HG03520 (cell line): ENCODE measurements around the gene PTPDC1.

Experiments
- ATAC-seq: cut with Tn5 transposase; IDR thresholded peaks from one replicate; pipeline ENCODE4 v1.9.1; 2021; ENCODE audit warnings: mild to moderate bottlenecking, moderate library complexity; ENCODE audit not compliant: unreplicated experiment

The PTPDC1 gene

GRCh38 chr9:94139672-94140417 lies 55.6 kb downstream of the PTPDC1 start:
- ATAC-seq: no peak

GRCh38 chr9:94140418-94140780 lies 56.1 kb downstream of the PTPDC1 start:
- ATAC-seq: no peak

GRCh38 chr9:94140791-94141790 lies 56.8 kb downstream of the PTPDC1 start:
- ATAC-seq: no peak

GRCh38 chr9:94142353-94142752 lies 58.1 kb downstream of the PTPDC1 start:
- ATAC-seq: no peak

GRCh38 chr9:94144394-94144793 lies 60.1 kb downstream of the PTPDC1 start:
- no peak for ATAC-seq

- ATAC-seq: no peak
These were observed 61.4 kb downstream of the PTPDC1 start for GRCh38 chr9:94145640-94146039.

- no peak for ATAC-seq
These were observed 63.5 kb downstream of the PTPDC1 start for GRCh38 chr9:94147776-94148175.

GRCh38 chr9:94148419-94148818 lies 64.2 kb downstream of the PTPDC1 start:
- ATAC-seq: no peak

GRCh38 chr9:94149696-94150095 lies 65.4 kb downstream of the PTPDC1 start:
- no peak for ATAC-seq

- ATAC-seq: no peak
These were observed 66.1 kb downstream of the PTPDC1 start for GRCh38 chr9:94150279-94150828.

- ATAC-seq: no peak
These were observed 66.8 kb downstream of the PTPDC1 start for GRCh38 chr9:94150890-94151650.

- ATAC-seq: no peak
These were observed 69.6 kb downstream of the PTPDC1 start for GRCh38 chr9:94153905-94154304.

- no peak for ATAC-seq
These were observed 72.2 kb downstream of the PTPDC1 start for GRCh38 chr9:94156348-94157049.

GRCh38 chr9:94157050-94157801 lies 73.0 kb downstream of the PTPDC1 start:
- no peak for ATAC-seq
